Measurements from ENCODE around the gene CORO2B. TPM values are rescaled to one million over a fixed set of nuclear protein-coding genes. Genes with fewer than 3 reads are reported as not detected.

CORO2B gene
- total and polyA plus RNA-seq, 9 of the 15 experiments (the other 6 are each of a cell fraction or from before 2014, with no cell fraction given): not detected

DNA sequence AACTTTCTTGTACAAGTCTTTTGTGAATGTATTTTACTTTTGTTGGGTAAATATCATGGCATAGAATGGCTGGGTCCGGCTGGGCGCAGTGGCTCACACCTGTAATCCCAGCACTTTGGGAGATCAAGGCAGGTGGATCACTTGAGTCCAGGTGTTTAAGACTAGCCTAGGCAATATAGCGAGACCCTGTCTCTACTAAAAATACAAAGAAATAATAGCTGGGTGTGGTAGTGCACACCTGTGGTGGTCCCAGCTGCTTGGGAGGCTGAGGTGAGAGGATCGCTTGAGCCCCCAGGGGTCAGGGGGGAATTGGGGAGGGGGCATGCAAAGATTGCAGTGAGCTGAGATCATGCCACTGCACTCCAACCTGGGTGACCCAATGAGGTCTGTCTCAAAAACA, 189.0 kb downstream of the CORO2B start:
- Histone ChIP-seq H3K9me1 (ENCODE audit: control insufficient read depth, insufficient read depth, low read length) (no peaks in the 10 kb centered on the region), H3K9me3 (replicated peaks; ENCODE audit: control insufficient read depth, insufficient read depth, low read depth, low read length) (no peaks in the 10 kb centered on the region), H3K4me3 (no peak overlapping the region), H4K20me1 (replicated peaks; ENCODE audit: control insufficient read depth, insufficient read depth, low read length) (no peaks in the 10 kb centered on the region), H2AFZ (ENCODE audit: low read depth, low read length) (no peak overlapping the region), H3K36me3 (ENCODE audit: control insufficient read depth, insufficient read depth, low read length) (no peaks in the 10 kb centered on the region), H3K27ac (ENCODE audit: extremely low read depth, low read depth, low read length) (no peak overlapping the region), H3K9ac (ENCODE audit: insufficient read depth in 1 of 2, low read depth in 2 of 2, low read length in 2 of 2) (no peak overlapping the region), H3K4me1 (replicated peaks in 1 of 2; ENCODE audit: control insufficient read depth in 2 of 2, insufficient read depth in 2 of 2, low read length in 2 of 2) (no peaks in the 10 kb centered on the region), H3K79me2 (ENCODE audit: control insufficient read depth, insufficient read depth, low read length) (no peaks in the 10 kb centered on the region), H3K27me3 (ENCODE audit: control insufficient read depth in 2 of 2, insufficient read depth in 2 of 2, low read length in 2 of 2) (peaks cover 3 to 13% of the 10 kb centered on the region in 2 experiments; a peak in 3 of 5 replicates), H3K4me2 (ENCODE audit: insufficient read depth, low read length) (no peak overlapping the region)
- WGBS (ENCODE audit: insufficient coverage, low coverage, missing lambda C conversion rate): 4% methylated on average over 4 of the region's 4 CpGs
- DNase-seq (ENCODE audit: extremely low read depth in 1 of 4, low spot score in 3 of 4) (no peak), FAIRE-seq (no peak), ATAC-seq (no peak)
- no peak for TF ChIP-seq GATA2 (CRISPR knock-in tag; IDR thresholded peaks at IDR 0.05)
- no peak for TF ChIP-seq ARID1B (IDR thresholded peaks at IDR 0.05)
- TF ChIP-seq, protein P1, sequence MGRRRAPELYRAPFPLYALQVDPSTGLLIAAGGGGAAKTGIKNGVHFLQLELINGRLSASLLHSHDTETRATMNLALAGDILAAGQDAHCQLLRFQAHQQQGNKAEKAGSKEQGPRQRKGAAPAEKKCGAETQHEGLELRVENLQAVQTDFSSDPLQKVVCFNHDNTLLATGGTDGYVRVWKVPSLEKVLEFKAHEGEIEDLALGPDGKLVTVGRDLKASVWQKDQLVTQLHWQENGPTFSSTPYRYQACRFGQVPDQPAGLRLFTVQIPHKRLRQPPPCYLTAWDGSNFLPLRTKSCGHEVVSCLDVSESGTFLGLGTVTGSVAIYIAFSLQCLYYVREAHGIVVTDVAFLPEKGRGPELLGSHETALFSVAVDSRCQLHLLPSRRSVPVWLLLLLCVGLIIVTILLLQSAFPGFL (CRISPR knock-in tag; IDR thresholded peaks at IDR 0.05): no peak
- TF ChIP-seq, protein P2, sequence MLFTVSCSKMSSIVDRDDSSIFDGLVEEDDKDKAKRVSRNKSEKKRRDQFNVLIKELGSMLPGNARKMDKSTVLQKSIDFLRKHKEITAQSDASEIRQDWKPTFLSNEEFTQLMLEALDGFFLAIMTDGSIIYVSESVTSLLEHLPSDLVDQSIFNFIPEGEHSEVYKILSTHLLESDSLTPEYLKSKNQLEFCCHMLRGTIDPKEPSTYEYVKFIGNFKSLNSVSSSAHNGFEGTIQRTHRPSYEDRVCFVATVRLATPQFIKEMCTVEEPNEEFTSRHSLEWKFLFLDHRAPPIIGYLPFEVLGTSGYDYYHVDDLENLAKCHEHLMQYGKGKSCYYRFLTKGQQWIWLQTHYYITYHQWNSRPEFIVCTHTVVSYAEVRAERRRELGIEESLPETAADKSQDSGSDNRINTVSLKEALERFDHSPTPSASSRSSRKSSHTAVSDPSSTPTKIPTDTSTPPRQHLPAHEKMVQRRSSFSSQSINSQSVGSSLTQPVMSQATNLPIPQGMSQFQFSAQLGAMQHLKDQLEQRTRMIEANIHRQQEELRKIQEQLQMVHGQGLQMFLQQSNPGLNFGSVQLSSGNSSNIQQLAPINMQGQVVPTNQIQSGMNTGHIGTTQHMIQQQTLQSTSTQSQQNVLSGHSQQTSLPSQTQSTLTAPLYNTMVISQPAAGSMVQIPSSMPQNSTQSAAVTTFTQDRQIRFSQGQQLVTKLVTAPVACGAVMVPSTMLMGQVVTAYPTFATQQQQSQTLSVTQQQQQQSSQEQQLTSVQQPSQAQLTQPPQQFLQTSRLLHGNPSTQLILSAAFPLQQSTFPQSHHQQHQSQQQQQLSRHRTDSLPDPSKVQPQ (CRISPR knock-in tag; IDR thresholded peaks at IDR 0.05; ENCODE audit: borderline replicate concordance): no peak
- TF ChIP-seq CAMTA2 (CRISPR knock-in tag; conservative IDR thresholded peaks at IDR 0.05): no peak
- TF ChIP-seq SMAD1 (IDR thresholded peaks at IDR 0.05; ENCODE audit: low read depth, low read length, partially characterized antibody): no peak
- TF ChIP-seq NCOR1 (IDR thresholded peaks at IDR 0.05): no peak
- TF ChIP-seq RBM14 (IDR thresholded peaks at IDR 0.05; ENCODE audit: borderline replicate concordance, insufficient read depth, low read depth, low read length): no peak
- TF ChIP-seq, protein P3, sequence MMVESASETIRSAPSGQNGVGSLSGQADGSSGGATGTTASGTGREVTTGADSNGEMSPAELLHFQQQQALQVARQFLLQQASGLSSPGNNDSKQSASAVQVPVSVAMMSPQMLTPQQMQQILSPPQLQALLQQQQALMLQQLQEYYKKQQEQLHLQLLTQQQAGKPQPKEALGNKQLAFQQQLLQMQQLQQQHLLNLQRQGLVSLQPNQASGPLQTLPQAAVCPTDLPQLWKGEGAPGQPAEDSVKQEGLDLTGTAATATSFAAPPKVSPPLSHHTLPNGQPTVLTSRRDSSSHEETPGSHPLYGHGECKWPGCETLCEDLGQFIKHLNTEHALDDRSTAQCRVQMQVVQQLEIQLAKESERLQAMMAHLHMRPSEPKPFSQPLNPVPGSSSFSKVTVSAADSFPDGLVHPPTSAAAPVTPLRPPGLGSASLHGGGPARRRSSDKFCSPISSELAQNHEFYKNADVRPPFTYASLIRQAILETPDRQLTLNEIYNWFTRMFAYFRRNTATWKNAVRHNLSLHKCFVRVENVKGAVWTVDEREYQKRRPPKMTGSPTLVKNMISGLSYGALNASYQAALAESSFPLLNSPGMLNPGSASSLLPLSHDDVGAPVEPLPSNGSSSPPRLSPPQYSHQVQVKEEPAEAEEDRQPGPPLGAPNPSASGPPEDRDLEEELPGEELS (CRISPR knock-in tag; IDR thresholded peaks at IDR 0.05; ENCODE audit: borderline replicate concordance): no peak
- TF ChIP-seq CBX1 (IDR thresholded peaks at IDR 0.05; ENCODE audit: low read depth): no peak
- TF ChIP-seq, protein P4, sequence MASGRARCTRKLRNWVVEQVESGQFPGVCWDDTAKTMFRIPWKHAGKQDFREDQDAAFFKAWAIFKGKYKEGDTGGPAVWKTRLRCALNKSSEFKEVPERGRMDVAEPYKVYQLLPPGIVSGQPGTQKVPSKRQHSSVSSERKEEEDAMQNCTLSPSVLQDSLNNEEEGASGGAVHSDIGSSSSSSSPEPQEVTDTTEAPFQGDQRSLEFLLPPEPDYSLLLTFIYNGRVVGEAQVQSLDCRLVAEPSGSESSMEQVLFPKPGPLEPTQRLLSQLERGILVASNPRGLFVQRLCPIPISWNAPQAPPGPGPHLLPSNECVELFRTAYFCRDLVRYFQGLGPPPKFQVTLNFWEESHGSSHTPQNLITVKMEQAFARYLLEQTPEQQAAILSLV (tag; IDR thresholded peaks at IDR 0.05): no peak
- no peak for TF ChIP-seq MCM3 (IDR thresholded peaks at IDR 0.05)
- CTCF ChIA-PET (ENCODE audit: low intra/inter-chr PET ratio): no interaction called here
- in situ Hi-C loops (cut with MboI): no loop called here
- POLR2A ChIA-PET: interaction anchor here (0.6 kb wide), 1 partner anchor 13 kb away, joined by 3 read pairs; no protein-coding TSS in a partner anchor
- BruUV-seq (replicated peaks): no TSS peak
- intact Hi-C loops (cut with micrococcal nuclease): no loop called here

All from K562 (cell line).